Peyer's patch (tissue), 4 donors: Measurements from ENCODE around the gene APEH. TPM values are rescaled to one million over a fixed set of nuclear protein-coding genes. Genes with fewer than 3 reads are reported as not detected.

Experiments
- DNase-seq, 3 donors: peaks; one replicate each; pipeline ENCODE4 v3.0.0-alpha.2; 2017 to 2019
- H3K27ac ChIP-seq, 4 donors: fragments of 200-600 bp; sonication (generic); one replicate each; pipeline ENCODE4 v1.5.1; 2016 to 2019
- H3K27me3 ChIP-seq, 2 donors: fragments of 200-600 bp; sonication (generic); one replicate each; pipeline ENCODE4 v1.5.1; 2019
- H3K36me3 ChIP-seq, 3 donors: fragments of 200-600 bp; sonication (generic); one replicate each; pipeline ENCODE4 v1.5.1; 2016 to 2019
- H3K4me1 ChIP-seq, 4 donors: fragments of 200-600 bp; sonication (generic); one replicate each; pipeline ENCODE4 v1.5.1; 2016 to 2019
- H3K4me3 ChIP-seq, 4 donors: fragments of 200-600 bp; sonication (generic); 1 replicate in 3 of 4; 2 replicates in 1 of 4; pipeline ENCODE4 v1.5.1; 2016 to 2019; ENCODE audit warnings: mild to moderate bottlenecking in 1 of 4
- H3K9me3 ChIP-seq, 4 donors: fragments of 200-600 bp; sonication (generic); one replicate each; pipeline ENCODE4 v1.5.1; 2016 to 2019; ENCODE audit warnings: mild to moderate bottlenecking in 1 of 4
- POLR2A ChIP-seq, 2 donors: fragments of 450-650 bp; IDR thresholded peaks; one replicate each; pipeline ENCODE4 v1.5.1; 2017; ENCODE audit warnings: antibody characterized with exemption in 2 of 2, mild to moderate bottlenecking in 2 of 2, moderate library complexity in 2 of 2
- total RNA-seq, 4 donors: library from RNA; depleted of rRNA; stranded (reverse); fragments of >200 nt; gene quantifications; one replicate each; pipeline ENCODE4 v1.1.0, GENCODE V29; 2016
- TF ChIP-seq, protein P1 (sequence below), 6 experiments: fragments of 450-650 bp in 4 of 6; fragments of 200-600 bp in 2 of 6; sonication (generic) in 1 of 6; IDR thresholded peaks; one replicate each; pipeline ENCODE4 v1.5.1; 2017 to 2019; ENCODE audit warnings: antibody characterized with exemption in 6 of 6, mild to moderate bottlenecking in 3 of 6, moderate library complexity in 1 of 6

Gene APEH
- total RNA-seq, 4 donors from 2014 or later = 99.0 to 170 (median 119) TPM

DNA sequence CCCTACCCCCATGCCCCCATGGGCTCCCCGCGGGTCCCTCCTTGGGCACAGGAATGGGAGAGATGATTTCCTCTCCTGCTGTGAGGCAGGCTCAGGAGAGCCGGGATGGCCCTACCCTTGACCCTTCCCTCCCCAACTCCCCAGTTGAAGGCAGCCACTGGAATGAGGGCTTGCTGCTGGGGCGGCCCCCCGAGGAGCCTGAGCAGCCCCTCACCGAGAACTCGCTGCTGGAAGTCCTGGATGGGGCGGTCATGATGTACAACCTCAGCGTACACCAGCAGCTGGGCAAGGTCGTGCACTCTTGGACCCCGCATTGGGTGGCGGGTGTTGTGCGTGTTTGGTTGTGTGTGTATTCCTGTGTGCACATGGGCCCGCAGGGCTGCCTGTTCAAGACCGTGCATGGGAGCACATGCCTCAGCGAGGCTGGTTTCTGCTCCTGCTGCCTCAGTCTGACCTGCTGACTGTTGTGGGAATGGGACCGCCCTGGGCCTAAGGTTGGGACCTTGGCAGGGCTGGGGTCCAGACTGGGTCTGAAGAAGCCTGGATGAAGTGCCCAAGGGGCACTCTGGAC, 31.3 kb downstream of the APEH start:
- no peak overlapping the region for H3K4me3 ChIP-seq
- H3K27me3 ChIP-seq = no peaks in the 10 kb centered on the region
- no peak for DNase-seq
- H3K4me1 ChIP-seq = no peaks in the 10 kb centered on the region
- no peaks in the 10 kb centered on the region for H3K9me3 ChIP-seq
- H3K36me3 ChIP-seq = peaks cover 0 to 62% (median 0%) of the 10 kb centered on the region in 3 donors
- TF ChIP-seq, protein P1, sequence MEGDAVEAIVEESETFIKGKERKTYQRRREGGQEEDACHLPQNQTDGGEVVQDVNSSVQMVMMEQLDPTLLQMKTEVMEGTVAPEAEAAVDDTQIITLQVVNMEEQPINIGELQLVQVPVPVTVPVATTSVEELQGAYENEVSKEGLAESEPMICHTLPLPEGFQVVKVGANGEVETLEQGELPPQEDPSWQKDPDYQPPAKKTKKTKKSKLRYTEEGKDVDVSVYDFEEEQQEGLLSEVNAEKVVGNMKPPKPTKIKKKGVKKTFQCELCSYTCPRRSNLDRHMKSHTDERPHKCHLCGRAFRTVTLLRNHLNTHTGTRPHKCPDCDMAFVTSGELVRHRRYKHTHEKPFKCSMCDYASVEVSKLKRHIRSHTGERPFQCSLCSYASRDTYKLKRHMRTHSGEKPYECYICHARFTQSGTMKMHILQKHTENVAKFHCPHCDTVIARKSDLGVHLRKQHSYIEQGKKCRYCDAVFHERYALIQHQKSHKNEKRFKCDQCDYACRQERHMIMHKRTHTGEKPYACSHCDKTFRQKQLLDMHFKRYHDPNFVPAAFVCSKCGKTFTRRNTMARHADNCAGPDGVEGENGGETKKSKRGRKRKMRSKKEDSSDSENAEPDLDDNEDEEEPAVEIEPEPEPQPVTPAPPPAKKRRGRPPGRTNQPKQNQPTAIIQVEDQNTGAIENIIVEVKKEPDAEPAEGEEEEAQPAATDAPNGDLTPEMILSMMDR (IDR thresholded peaks at IDR 0.05) = no peak
- no peak for TF ChIP-seq POLR2A (IDR thresholded peaks at IDR 0.05)
- H3K27ac ChIP-seq = no peak overlapping the region

DNA sequence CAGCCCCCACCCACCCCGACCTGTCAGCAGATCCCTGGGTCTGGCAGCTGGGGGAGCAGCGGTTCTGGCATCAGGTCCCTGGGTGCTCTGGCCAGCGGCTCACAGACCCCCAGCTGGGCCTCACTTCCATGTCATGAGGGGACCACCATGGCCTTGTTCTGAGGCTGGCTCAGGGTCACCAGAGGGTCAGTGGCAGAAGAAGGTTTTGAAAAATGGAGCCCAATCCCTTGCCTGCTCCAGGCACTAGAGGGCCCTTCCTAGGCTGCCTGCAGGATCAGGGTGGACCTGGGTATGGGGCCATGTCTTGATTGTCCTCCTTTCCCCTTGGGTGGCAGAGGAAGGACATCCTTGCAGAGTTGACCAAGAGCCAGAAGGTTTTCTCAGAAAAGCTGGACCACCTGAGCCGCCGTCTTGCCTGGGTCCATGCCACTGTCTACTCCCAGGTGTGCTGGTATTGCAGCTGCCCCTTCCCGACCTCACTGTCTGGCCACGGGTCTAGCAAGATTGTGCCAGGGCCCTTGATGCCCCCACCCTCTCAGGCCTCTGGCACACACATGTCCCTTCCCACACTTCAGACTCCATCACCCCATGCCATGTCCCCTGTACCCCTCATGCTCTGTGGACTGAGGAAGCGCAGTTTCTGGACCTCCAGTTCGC, 32.4 kb downstream of the APEH start:
- TF ChIP-seq, protein P1 (IDR thresholded peaks at IDR 0.05) = no peak
- H3K27me3 ChIP-seq = no peaks in the 10 kb centered on the region

DNA sequence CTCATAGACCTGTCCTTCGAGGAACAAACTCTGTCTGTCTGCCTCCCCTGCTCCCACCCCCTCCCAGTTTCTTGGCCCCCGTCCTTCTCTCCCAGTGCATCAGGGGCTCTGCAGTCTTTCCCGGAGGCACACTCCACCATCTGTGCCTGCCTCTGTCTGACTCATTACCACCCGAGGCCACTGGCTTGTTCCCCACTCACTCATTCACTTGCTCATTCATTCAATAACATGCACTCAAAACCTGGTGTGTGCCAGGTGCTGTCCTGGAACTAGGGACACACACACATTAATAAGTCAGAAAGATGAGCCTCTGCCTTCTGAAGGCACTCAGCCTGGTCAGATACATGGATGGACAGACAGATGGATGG, 32.9 kb downstream of the APEH start:
- no peak overlapping the region for H3K27ac ChIP-seq
- H3K4me1 ChIP-seq = no peaks in the 10 kb centered on the region
- no peak overlapping the region for H3K4me3 ChIP-seq
- H3K27me3 ChIP-seq = no peaks in the 10 kb centered on the region
- H3K9me3 ChIP-seq = no peaks in the 10 kb centered on the region
- peaks cover 0 to 50% (median 0%) of the 10 kb centered on the region in 3 donors for H3K36me3 ChIP-seq
- TF ChIP-seq, protein P1 (IDR thresholded peaks at IDR 0.05) = no peak
- TF ChIP-seq POLR2A (IDR thresholded peaks at IDR 0.05) = no peak
- DNase-seq = no peak

More for the DNA sequence above, 32.4 kb downstream of the APEH start:
- Histone ChIP-seq H3K4me1 (no peaks in the 10 kb centered on the region), H3K4me3 (no peak overlapping the region), H3K36me3 (peaks cover 0 to 51% (median 0%) of the 10 kb centered on the region in 3 donors), H3K27ac (no peak overlapping the region), H3K9me3 (no peaks in the 10 kb centered on the region)
- DNase-seq = no peak

DNA sequence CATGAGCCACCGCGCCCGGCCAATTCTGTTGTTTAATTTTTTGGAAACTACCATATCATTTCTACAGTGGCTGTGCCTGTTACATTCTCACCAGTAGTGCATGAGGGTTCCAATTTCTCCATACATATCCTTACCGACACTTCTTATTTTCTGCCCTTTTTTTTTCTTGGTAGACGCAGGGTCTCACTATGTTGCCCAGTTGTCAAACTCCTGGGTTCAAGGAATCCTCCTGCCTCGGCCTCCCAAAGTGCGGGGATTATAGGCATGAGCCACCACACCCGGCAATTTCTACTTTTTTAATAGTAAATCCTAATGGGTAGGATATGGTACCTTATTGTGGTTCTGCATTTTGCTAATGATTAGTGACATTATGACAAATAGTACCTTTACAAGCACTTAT, 35.7 kb downstream of the APEH start:
- DNase-seq = no peak
- TF ChIP-seq, protein P1 (IDR thresholded peaks at IDR 0.05) = no peak
- TF ChIP-seq POLR2A (IDR thresholded peaks at IDR 0.05) = no peak
- no peaks in the 10 kb centered on the region for H3K27me3 ChIP-seq

DNA sequence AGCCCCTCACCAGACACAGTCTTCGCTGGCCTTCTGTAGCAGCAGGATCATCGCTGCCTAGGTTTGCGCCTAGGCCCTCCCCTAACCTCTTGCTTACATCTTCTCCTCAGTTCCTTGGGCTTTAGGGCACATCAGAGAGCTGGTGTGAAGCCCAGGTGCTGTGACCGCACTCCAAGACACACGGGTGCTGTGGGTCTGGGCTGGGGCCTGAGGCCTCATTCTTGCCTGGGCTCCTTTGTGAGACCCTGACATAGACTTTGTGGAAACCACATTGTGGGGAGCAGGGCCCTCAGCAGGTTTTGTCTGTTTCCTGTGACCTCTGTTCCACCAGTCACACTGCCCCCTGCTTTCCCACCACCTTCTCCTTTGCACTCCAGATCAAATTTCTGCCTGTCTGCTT, 37.3 kb downstream of the APEH start:
- Histone ChIP-seq H3K36me3 (peaks cover 0 to 41% (median 0%) of the 10 kb centered on the region in 3 donors), H3K27ac (no peak overlapping the region), H3K9me3 (no peaks in the 10 kb centered on the region), H3K27me3 (no peaks in the 10 kb centered on the region), H3K4me3 (no peak overlapping the region), H3K4me1 (no peaks in the 10 kb centered on the region)
- TF ChIP-seq, protein P1 (IDR thresholded peaks at IDR 0.05) = no peak
- no peak for TF ChIP-seq POLR2A (IDR thresholded peaks at IDR 0.05)
- no peak for DNase-seq

More for the DNA sequence above, 35.7 kb downstream of the APEH start:
- Histone ChIP-seq H3K27ac (no peak overlapping the region), H3K4me1 (no peaks in the 10 kb centered on the region), H3K9me3 (no peaks in the 10 kb centered on the region), H3K36me3 (peaks cover 0 to 44% (median 0%) of the 10 kb centered on the region in 3 donors), H3K4me3 (no peak overlapping the region)
